HCT116 (cell line): Measurements from ENCODE around the gene TACC2.

Experiments
- EZH2 ChIP-seq: fragments of 200-600 bp; sonication (generic); IDR thresholded peaks from 2 replicates; pipeline ENCODE4 v1.6.1; 2017; ENCODE audit warnings: antibody characterized with exemption, mixed run types
- EZH2phosphoT487 ChIP-seq: fragments of 200-600 bp; IDR thresholded peaks from 2 replicates; pipeline ENCODE4 v1.6.1; 2018; ENCODE audit warnings: antibody characterized with exemption, borderline replicate concordance
- POLR2A ChIP-seq: IDR thresholded peaks from 2 replicates; pipeline ENCODE4 v1.7.0; 2011; ENCODE audit warnings: borderline replicate concordance; ENCODE audit not compliant: insufficient read depth, insufficient read length; ENCODE audit errors: extremely low read depth
- POLR2AphosphoS5 ChIP-seq: IDR thresholded peaks from 2 replicates; pipeline ENCODE4 v1.6.1; 2011; ENCODE audit warnings: mild to moderate bottlenecking, low read depth, low read length, moderate library complexity
- RAD21 ChIP-seq: IDR thresholded peaks from 2 replicates; pipeline ENCODE4 v1.6.1; 2012; ENCODE audit warnings: low read depth, mild to moderate bottlenecking
- SRF ChIP-seq: IDR thresholded peaks from 2 replicates; pipeline ENCODE4 v1.6.1; 2012; ENCODE audit warnings: low read depth
- YY1 ChIP-seq: IDR thresholded peaks from 2 replicates; pipeline ENCODE4 v1.6.1; 2011; ENCODE audit warnings: low read length, low read depth, moderate library complexity, mild to moderate bottlenecking; ENCODE audit not compliant: insufficient replicate concordance; ENCODE audit errors: extremely low read depth
- ZFX ChIP-seq: fragments of 450-650 bp; IDR thresholded peaks from 2 replicates; pipeline ENCODE4 v1.6.1; 2017
- ZNF274 ChIP-seq: fragments of 200-500 bp; sonication (Bioruptor generic); IDR thresholded peaks from 2 replicates; pipeline ENCODE4 v1.6.1; 2014; ENCODE audit warnings: mild to moderate bottlenecking, low read depth, low read length, inconsistent platforms
- TF ChIP-seq, protein P1 (sequence below), 3 experiments: fragments of 200-600 bp in 1 of 3; sonication (generic) in 1 of 3; IDR thresholded peaks in 2 of 3; conservative IDR thresholded peaks in 1 of 3; 2 replicates each; pipeline ENCODE4 v1.5.1; 2012 to 2017; ENCODE audit warnings: low read depth in 2 of 3, low read length in 2 of 3, antibody characterized with exemption in 1 of 3, borderline replicate concordance in 1 of 3, control low read depth in 1 of 3, mild to moderate bottlenecking in 1 of 3, mixed read lengths in 1 of 3, mixed run types in 1 of 3, moderate library complexity in 1 of 3; ENCODE audit not compliant: insufficient read depth in 1 of 3
- TF ChIP-seq, protein P2 (sequence below): IDR thresholded peaks from 2 replicates; pipeline ENCODE4 v1.6.1; 2012
- TF ChIP-seq, protein P3 (sequence below): IDR thresholded peaks from 2 replicates; pipeline ENCODE4 v1.6.1; 2012; ENCODE audit warnings: low read depth

GRCh38 chr10:122234416-122234815 is 245.5 kb downstream of the TACC2 start:
- TF ChIP-seq POLR2AphosphoS5: no peak
- TF ChIP-seq, protein P1, sequence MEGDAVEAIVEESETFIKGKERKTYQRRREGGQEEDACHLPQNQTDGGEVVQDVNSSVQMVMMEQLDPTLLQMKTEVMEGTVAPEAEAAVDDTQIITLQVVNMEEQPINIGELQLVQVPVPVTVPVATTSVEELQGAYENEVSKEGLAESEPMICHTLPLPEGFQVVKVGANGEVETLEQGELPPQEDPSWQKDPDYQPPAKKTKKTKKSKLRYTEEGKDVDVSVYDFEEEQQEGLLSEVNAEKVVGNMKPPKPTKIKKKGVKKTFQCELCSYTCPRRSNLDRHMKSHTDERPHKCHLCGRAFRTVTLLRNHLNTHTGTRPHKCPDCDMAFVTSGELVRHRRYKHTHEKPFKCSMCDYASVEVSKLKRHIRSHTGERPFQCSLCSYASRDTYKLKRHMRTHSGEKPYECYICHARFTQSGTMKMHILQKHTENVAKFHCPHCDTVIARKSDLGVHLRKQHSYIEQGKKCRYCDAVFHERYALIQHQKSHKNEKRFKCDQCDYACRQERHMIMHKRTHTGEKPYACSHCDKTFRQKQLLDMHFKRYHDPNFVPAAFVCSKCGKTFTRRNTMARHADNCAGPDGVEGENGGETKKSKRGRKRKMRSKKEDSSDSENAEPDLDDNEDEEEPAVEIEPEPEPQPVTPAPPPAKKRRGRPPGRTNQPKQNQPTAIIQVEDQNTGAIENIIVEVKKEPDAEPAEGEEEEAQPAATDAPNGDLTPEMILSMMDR (IDR thresholded peaks at IDR 0.05 in 2 of 3, conservative IDR thresholded peaks at IDR 0.05 in 1 of 3; ENCODE audit: borderline replicate concordance in 1 of 3, insufficient read depth in 1 of 3, low read depth in 2 of 3, low read length in 2 of 3): no peak
- TF ChIP-seq ZNF274: no peak
- no peak for TF ChIP-seq POLR2A
- TF ChIP-seq ZFX: no peak
- TF ChIP-seq, protein P2, sequence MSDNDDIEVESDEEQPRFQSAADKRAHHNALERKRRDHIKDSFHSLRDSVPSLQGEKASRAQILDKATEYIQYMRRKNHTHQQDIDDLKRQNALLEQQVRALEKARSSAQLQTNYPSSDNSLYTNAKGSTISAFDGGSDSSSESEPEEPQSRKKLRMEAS: no peak
- TF ChIP-seq, protein P3, sequence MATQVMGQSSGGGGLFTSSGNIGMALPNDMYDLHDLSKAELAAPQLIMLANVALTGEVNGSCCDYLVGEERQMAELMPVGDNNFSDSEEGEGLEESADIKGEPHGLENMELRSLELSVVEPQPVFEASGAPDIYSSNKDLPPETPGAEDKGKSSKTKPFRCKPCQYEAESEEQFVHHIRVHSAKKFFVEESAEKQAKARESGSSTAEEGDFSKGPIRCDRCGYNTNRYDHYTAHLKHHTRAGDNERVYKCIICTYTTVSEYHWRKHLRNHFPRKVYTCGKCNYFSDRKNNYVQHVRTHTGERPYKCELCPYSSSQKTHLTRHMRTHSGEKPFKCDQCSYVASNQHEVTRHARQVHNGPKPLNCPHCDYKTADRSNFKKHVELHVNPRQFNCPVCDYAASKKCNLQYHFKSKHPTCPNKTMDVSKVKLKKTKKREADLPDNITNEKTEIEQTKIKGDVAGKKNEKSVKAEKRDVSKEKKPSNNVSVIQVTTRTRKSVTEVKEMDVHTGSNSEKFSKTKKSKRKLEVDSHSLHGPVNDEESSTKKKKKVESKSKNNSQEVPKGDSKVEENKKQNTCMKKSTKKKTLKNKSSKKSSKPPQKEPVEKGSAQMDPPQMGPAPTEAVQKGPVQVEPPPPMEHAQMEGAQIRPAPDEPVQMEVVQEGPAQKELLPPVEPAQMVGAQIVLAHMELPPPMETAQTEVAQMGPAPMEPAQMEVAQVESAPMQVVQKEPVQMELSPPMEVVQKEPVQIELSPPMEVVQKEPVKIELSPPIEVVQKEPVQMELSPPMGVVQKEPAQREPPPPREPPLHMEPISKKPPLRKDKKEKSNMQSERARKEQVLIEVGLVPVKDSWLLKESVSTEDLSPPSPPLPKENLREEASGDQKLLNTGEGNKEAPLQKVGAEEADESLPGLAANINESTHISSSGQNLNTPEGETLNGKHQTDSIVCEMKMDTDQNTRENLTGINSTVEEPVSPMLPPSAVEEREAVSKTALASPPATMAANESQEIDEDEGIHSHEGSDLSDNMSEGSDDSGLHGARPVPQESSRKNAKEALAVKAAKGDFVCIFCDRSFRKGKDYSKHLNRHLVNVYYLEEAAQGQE: no peak
- no peak for TF ChIP-seq YY1
- TF ChIP-seq EZH2phosphoT487: no peak
- no peak for TF ChIP-seq SRF
- TF ChIP-seq RAD21: no peak
- no peak for TF ChIP-seq EZH2
